H9 (cell line): Measurements from ENCODE around the gene CLIC3. TPM values are rescaled to one million over a fixed set of nuclear protein-coding genes. Genes with fewer than 3 reads are reported as not detected.
A peak's percentile ranks its signal among the peaks of the same experiment; 100 is the strongest.

ENCODE experiments used
- DNase-seq: peaks from one replicate; pipeline ENCODE4 v3.0.0-alpha.2; 2017
- H2AFZ ChIP-seq: one replicate; pipeline ENCODE4 v1.6.1; 2013; ENCODE audit warnings: mild to moderate bottlenecking, low read length, control low read depth, moderate library complexity
- H2AK5ac ChIP-seq: 2 replicates; pipeline ENCODE4 v1.6.1; 2013; ENCODE audit warnings: low read length, control low read depth, mixed read lengths; ENCODE audit not compliant: insufficient read length
- H2BK120ac ChIP-seq: one replicate; pipeline ENCODE4 v1.6.1; 2013; ENCODE audit warnings: low read depth, mild to moderate bottlenecking, low read length, control low read depth, inconsistent platforms; ENCODE audit not compliant: poor library complexity, severe bottlenecking
- H2BK12ac ChIP-seq: 2 replicates; pipeline ENCODE4 v1.6.1; 2013; ENCODE audit warnings: low read length, control low read depth, mixed read lengths, low read depth; ENCODE audit not compliant: insufficient read length
- H2BK15ac ChIP-seq: 2 replicates; pipeline ENCODE4 v1.6.1; 2013; ENCODE audit warnings: low read depth, low read length, control low read depth
- H2BK20ac ChIP-seq: one replicate; pipeline ENCODE4 v1.6.1; 2013; ENCODE audit warnings: low read depth, mild to moderate bottlenecking, low read length, control low read depth, inconsistent platforms; ENCODE audit not compliant: poor library complexity, severe bottlenecking
- H2BK5ac ChIP-seq: 2 replicates; pipeline ENCODE4 v1.6.1; 2013; ENCODE audit warnings: low read length, control low read depth, mixed read lengths; ENCODE audit not compliant: insufficient read length
- H3K14ac ChIP-seq: 2 replicates; pipeline ENCODE4 v1.6.1; 2013; ENCODE audit warnings: low read length, control low read depth; ENCODE audit not compliant: insufficient read depth
- H3K18ac ChIP-seq: 2 replicates; pipeline ENCODE4 v1.6.1; 2013; ENCODE audit warnings: low read depth, mild to moderate bottlenecking, mixed read lengths, low read length, control low read depth; ENCODE audit not compliant: insufficient read length
- H3K23ac ChIP-seq: 2 replicates; pipeline ENCODE4 v1.6.1; 2013; ENCODE audit warnings: low read length, control low read depth, mixed read lengths, low read depth; ENCODE audit not compliant: insufficient read length
- H3K23me2 ChIP-seq: 2 replicates; pipeline ENCODE4 v1.6.1; 2013; ENCODE audit warnings: low read depth, mild to moderate bottlenecking, mixed read lengths, low read length, control low read depth; ENCODE audit not compliant: insufficient read length, poor library complexity, severe bottlenecking
- H3K27ac ChIP-seq: 2 replicates; pipeline ENCODE4 v1.5.1; 2013; ENCODE audit warnings: low read length, control low read depth, mixed read lengths, low read depth; ENCODE audit not compliant: insufficient read length
- H3K27me3 ChIP-seq: 2 replicates; pipeline ENCODE4 v1.6.1; 2013; ENCODE audit warnings: low read length, control low read depth, inconsistent platforms; ENCODE audit not compliant: insufficient read depth
- H3K4ac ChIP-seq: 2 replicates; pipeline ENCODE4 v1.6.1; 2013; ENCODE audit warnings: low read depth, mild to moderate bottlenecking, control low read depth, inconsistent platforms, low read length, moderate library complexity
- H3K4me1 ChIP-seq: 2 replicates; pipeline ENCODE4 v1.6.1; 2013; ENCODE audit warnings: low read length, control low read depth, inconsistent platforms; ENCODE audit not compliant: insufficient read depth
- H3K4me2 ChIP-seq: 2 replicates; pipeline ENCODE4 v1.6.1; 2013; ENCODE audit warnings: low read length, control low read depth, mixed read lengths; ENCODE audit not compliant: insufficient read length, insufficient read depth
- H3K56ac ChIP-seq: 2 replicates; pipeline ENCODE4 v1.6.1; 2013; ENCODE audit warnings: low read depth, mild to moderate bottlenecking, mixed read lengths, low read length, control low read depth; ENCODE audit not compliant: insufficient read length
- H3K79me1 ChIP-seq: 2 replicates; pipeline ENCODE4 v1.6.1; 2013; ENCODE audit warnings: low read depth, mild to moderate bottlenecking, moderate library complexity, low read length, control low read depth, inconsistent platforms; ENCODE audit not compliant: insufficient read depth, poor library complexity, severe bottlenecking
- H3K79me2 ChIP-seq: 2 replicates; pipeline ENCODE4 v1.6.1; 2013; ENCODE audit warnings: low read length, control low read depth, inconsistent platforms; ENCODE audit not compliant: insufficient read depth
- H3K9ac ChIP-seq: 2 replicates; pipeline ENCODE4 v1.6.1; 2013; ENCODE audit warnings: low read length, control low read depth, mixed read lengths; ENCODE audit not compliant: insufficient read length; ENCODE audit errors: extremely low read depth
- H3K9me3 ChIP-seq: one replicate; pipeline ENCODE4 v1.6.1; 2013; ENCODE audit warnings: low read depth, low read length, inconsistent platforms; ENCODE audit not compliant: control insufficient read depth
- H3T11ph ChIP-seq: one replicate; pipeline ENCODE4 v1.6.1; 2013; ENCODE audit warnings: mild to moderate bottlenecking, low read length, control low read depth, inconsistent platforms
- H4K20me1 ChIP-seq: one replicate; pipeline ENCODE4 v1.6.1; 2013; ENCODE audit not compliant: control insufficient read depth, insufficient read length, insufficient read depth
- H4K5ac ChIP-seq: 2 replicates; pipeline ENCODE4 v1.6.1; 2013; ENCODE audit warnings: low read depth, mild to moderate bottlenecking, mixed read lengths, low read length, control low read depth; ENCODE audit not compliant: insufficient read length
- H4K8ac ChIP-seq: replicated peaks from 2 replicates; pipeline ENCODE4 v1.6.1; 2013; ENCODE audit warnings: low read length, control low read depth, mixed read lengths, low read depth; ENCODE audit not compliant: insufficient read length
- H4K91ac ChIP-seq: 2 replicates; pipeline ENCODE4 v1.6.1; 2013; ENCODE audit warnings: low read depth, mild to moderate bottlenecking, moderate library complexity, mixed read lengths, low read length, control low read depth; ENCODE audit not compliant: insufficient read length
- H3K27ac Mint-ChIP-seq, 3 experiments: 2 replicates in 2 of 3; 3 replicates in 1 of 3; pipeline ENCODE4 v1.8.0; 2020 to 2021; ENCODE audit warnings: mixed read lengths in 3 of 3, mild to moderate bottlenecking in 1 of 3, moderate library complexity in 1 of 3
- H3K27me3 Mint-ChIP-seq: 2 replicates; pipeline ENCODE4 v1.8.0; 2021; ENCODE audit warnings: low read depth, mild to moderate bottlenecking, moderate library complexity, mixed read lengths
- H3K36me3 Mint-ChIP-seq, 3 experiments: 2 replicates in 2 of 3; 3 replicates in 1 of 3; pipeline ENCODE4 v1.8.0; 2020 to 2021; ENCODE audit warnings: low read depth in 3 of 3, mixed read lengths in 3 of 3; ENCODE audit not compliant: insufficient read depth in 1 of 3
- H3K4me1 Mint-ChIP-seq, 2 experiments: 2 replicates each; pipeline ENCODE4 v1.8.0; 2020; ENCODE audit warnings: mixed read lengths in 2 of 2
- H3K4me3 Mint-ChIP-seq, 2 experiments: 2 replicates in 1 of 2; 3 replicates in 1 of 2; pipeline ENCODE4 v1.8.0; 2020 to 2021; ENCODE audit warnings: mild to moderate bottlenecking in 2 of 2, mixed read lengths in 2 of 2, moderate library complexity in 1 of 2
- H3K9me3 Mint-ChIP-seq, 2 experiments: 2 replicates in 1 of 2; 3 replicates in 1 of 2; pipeline ENCODE4 v1.8.0; 2020; ENCODE audit warnings: mild to moderate bottlenecking in 2 of 2, mixed read lengths in 2 of 2, moderate library complexity in 1 of 2
- WGBS: extraction: QIAGEN DNeasy Blood & Tissue Kit; methylation state at CpG from one replicate; pipeline ENCODE4 v1.1.7; 2013; ENCODE audit warnings: missing lambda C conversion rate, low lambda C conversion rate, mixed read lengths; ENCODE audit not compliant: insufficient read length; ENCODE audit errors: extremely low coverage; 5-methylcytosine and 5-hydroxymethylcytosine counted together
- total RNA-seq: library from RNA; stranded (reverse); gene quantifications from 2 replicates; pipeline ENCODE4 v1.2.1, GENCODE V29; 2021
- TF ChIP-seq, protein P1 (sequence below): fragments of 200-600 bp; sonication (generic); conservative IDR thresholded peaks from 3 replicates; pipeline ENCODE4 v1.8.0; 2021; ENCODE audit warnings: antibody characterized with exemption, mild to moderate bottlenecking

The CLIC3 gene
- total RNA-seq, 1 experiment from 2014 or later = 0.31 TPM

GRCh38 chr9:136947955-136948510, 48.3 kb downstream of the CLIC3 start:
- Histone ChIP-seq H3K9me3 (no peaks in the 10 kb centered on the region), H2BK120ac (no peak overlapping the region), H3K79me2 (no peaks in the 10 kb centered on the region), H3K56ac (no peak overlapping the region), H3K4ac (no peak overlapping the region), H2BK15ac (no peak overlapping the region), H2AFZ (no peak overlapping the region), H3K18ac (no peak overlapping the region), H3K23ac (no peak overlapping the region), H3K14ac (no peak overlapping the region), H4K5ac (no peak overlapping the region), H2AK5ac (no peak overlapping the region), H4K20me1 (no peaks in the 10 kb centered on the region), H3K27ac (no peak overlapping the region), H3K4me1 (no peaks in the 10 kb centered on the region), H4K8ac (no peak overlapping the region), H3T11ph (no peak overlapping the region), H3K27me3 (no peaks in the 10 kb centered on the region), H3K4me2 (no peak overlapping the region), H3K9ac (no peak overlapping the region), H2BK5ac (no peak overlapping the region), H3K79me1 (no peaks in the 10 kb centered on the region), H2BK12ac (no peak overlapping the region), H3K23me2 (peaks cover 8% of the 10 kb centered on the region), H2BK20ac (no peak overlapping the region), H4K91ac (no peak overlapping the region)
- Mint-ChIP-seq H3K36me3 (peaks cover 0 to 2% (median 0%) of the 10 kb centered on the region in 3 experiments; a peak in 2 of 7 replicates), H3K27me3 (no peaks in the 10 kb centered on the region), H3K4me1 (peaks cover 10 to 18% of the 10 kb centered on the region in 2 experiments), H3K27ac (no peak overlapping the region), H3K4me3 (peak overlapping the region; percentile 68 to 74; a peak in 4 of 5 replicates), H3K9me3 (no peaks in the 10 kb centered on the region)
- no CpG with 5 or more reads among the region's 15 CpGs for WGBS
- peak; percentile 77 for DNase-seq
- TF ChIP-seq, protein P1, sequence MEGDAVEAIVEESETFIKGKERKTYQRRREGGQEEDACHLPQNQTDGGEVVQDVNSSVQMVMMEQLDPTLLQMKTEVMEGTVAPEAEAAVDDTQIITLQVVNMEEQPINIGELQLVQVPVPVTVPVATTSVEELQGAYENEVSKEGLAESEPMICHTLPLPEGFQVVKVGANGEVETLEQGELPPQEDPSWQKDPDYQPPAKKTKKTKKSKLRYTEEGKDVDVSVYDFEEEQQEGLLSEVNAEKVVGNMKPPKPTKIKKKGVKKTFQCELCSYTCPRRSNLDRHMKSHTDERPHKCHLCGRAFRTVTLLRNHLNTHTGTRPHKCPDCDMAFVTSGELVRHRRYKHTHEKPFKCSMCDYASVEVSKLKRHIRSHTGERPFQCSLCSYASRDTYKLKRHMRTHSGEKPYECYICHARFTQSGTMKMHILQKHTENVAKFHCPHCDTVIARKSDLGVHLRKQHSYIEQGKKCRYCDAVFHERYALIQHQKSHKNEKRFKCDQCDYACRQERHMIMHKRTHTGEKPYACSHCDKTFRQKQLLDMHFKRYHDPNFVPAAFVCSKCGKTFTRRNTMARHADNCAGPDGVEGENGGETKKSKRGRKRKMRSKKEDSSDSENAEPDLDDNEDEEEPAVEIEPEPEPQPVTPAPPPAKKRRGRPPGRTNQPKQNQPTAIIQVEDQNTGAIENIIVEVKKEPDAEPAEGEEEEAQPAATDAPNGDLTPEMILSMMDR = peak; percentile 72
